Measurements from ENCODE around the gene ARHGAP6. TPM values are rescaled to one million over a fixed set of nuclear protein-coding genes. Genes with fewer than 3 reads are reported as not detected.

Gene ARHGAP6
- total RNA-seq, 1 experiment from 2014 or later: 0.07 TPM

- Histone ChIP-seq H3K9me3 (ENCODE audit: control insufficient read depth, low read depth, low read length) (no peaks in the 10 kb centered on the region), H2BK12ac (ENCODE audit: insufficient read length, low read depth, low read length) (no peak overlapping the region), H3K9ac (ENCODE audit: extremely low read depth, insufficient read length, low read length) (no peak overlapping the region), H2AK5ac (ENCODE audit: insufficient read length, low read length) (no peak overlapping the region), H3K27ac (ENCODE audit: insufficient read length, low read depth, low read length) (no peak overlapping the region), H3K56ac (ENCODE audit: insufficient read length, low read depth, low read length) (no peak overlapping the region), H3K23me2 (ENCODE audit: insufficient read length, low read depth, low read length, poor library complexity, severe bottlenecking) (no peaks in the 10 kb centered on the region), H3K4me1 (ENCODE audit: insufficient read depth, low read length) (no peaks in the 10 kb centered on the region), H3K4me2 (ENCODE audit: insufficient read depth, insufficient read length, low read length) (no peak overlapping the region), H2AFZ (ENCODE audit: low read length) (no peak overlapping the region), H4K91ac (ENCODE audit: insufficient read length, low read depth, low read length) (no peak overlapping the region), H4K5ac (ENCODE audit: insufficient read length, low read depth, low read length) (no peak overlapping the region), H4K8ac (replicated peaks; ENCODE audit: insufficient read length, low read depth, low read length) (no peak overlapping the region), H3K23ac (ENCODE audit: insufficient read length, low read depth, low read length) (no peak overlapping the region), H4K20me1 (ENCODE audit: control insufficient read depth, insufficient read depth, insufficient read length) (no peaks in the 10 kb centered on the region), H2BK5ac (ENCODE audit: insufficient read length, low read length) (no peak overlapping the region), H3K14ac (ENCODE audit: insufficient read depth, low read length) (no peak overlapping the region), H3K27me3 (ENCODE audit: insufficient read depth, low read length) (no peaks in the 10 kb centered on the region), H2BK20ac (ENCODE audit: low read depth, low read length, poor library complexity, severe bottlenecking) (no peak overlapping the region), H3K79me1 (ENCODE audit: insufficient read depth, low read depth, low read length, poor library complexity, severe bottlenecking) (no peaks in the 10 kb centered on the region), H2BK120ac (ENCODE audit: low read depth, low read length, poor library complexity, severe bottlenecking) (no peak overlapping the region), H3T11ph (ENCODE audit: low read length) (no peak overlapping the region), H3K4ac (ENCODE audit: low read depth, low read length) (no peak overlapping the region), H3K18ac (ENCODE audit: insufficient read length, low read depth, low read length) (no peak overlapping the region), H2BK15ac (ENCODE audit: low read depth, low read length) (no peak overlapping the region), H3K79me2 (ENCODE audit: insufficient read depth, low read length) (no peaks in the 10 kb centered on the region)
- H3K4me1 Mint-ChIP-seq: peaks cover 5 to 11% of the 10 kb centered on the region in 2 experiments; a peak in 3 of 4 replicates
- no CpG with 5 or more reads among the region's 3 CpGs for WGBS (ENCODE audit: extremely low coverage, insufficient read length, low lambda C conversion rate)
- H3K4me3 Mint-ChIP-seq: no peak overlapping the region
- peaks cover 69 to 81% of the 10 kb centered on the region in 2 experiments for H3K9me3 Mint-ChIP-seq
- H3K27me3 Mint-ChIP-seq (ENCODE audit: low read depth): no peaks in the 10 kb centered on the region
- TF ChIP-seq CTCF (conservative IDR thresholded peaks at IDR 0.05): no peak
- H3K36me3 Mint-ChIP-seq (ENCODE audit: insufficient read depth in 1 of 3, low read depth in 3 of 3): peaks cover 5 to 10% (median 6%) of the 10 kb centered on the region in 3 experiments
- no peak overlapping the region for H3K27ac Mint-ChIP-seq
- DNase-seq: no peak
These were observed 535.6 kb downstream of the ARHGAP6 start for GRCh38 chrX:11130136-11130535.

All from H9 (cell line).